ENCODE data around the gene SYCN.

GRCh38 chr19:39223703-39224279 lies 19.7 kb upstream of the SYCN start:
- TF ChIP-seq POLR2A (IDR thresholded peaks at IDR 0.05) (no peak), CTCF (IDR thresholded peaks at IDR 0.05) (no peak), EP300 (IDR thresholded peaks at IDR 0.05) (no peak)

Measured in tibial nerve (tissue), 4 donors.